Stimulated activated CD8-positive, alpha-beta memory T cell treated with anti-CD3 and anti-CD28 coated beads, Interleukin-12 subunit alpha, Interleukin-12 subunit beta, amount 100 ng/mL, for 1 hour (primary cell): ENCODE results near the gene TACC2.

Source experiments
- DNase-seq: peaks from one replicate; pipeline ENCODE4 v3.0.0-alpha.2; 2020; ENCODE audit warnings: low read depth

TACC2 gene

GRCh38 chr10:122280156-122280555 is 291.2 kb downstream of the TACC2 start:
- no peak for DNase-seq

GRCh38 chr10:122281018-122281626 is 292.2 kb downstream of the TACC2 start:
- no peak for DNase-seq

- DNase-seq, result no peak
Measured at GRCh38 chr10:122281751-122282150, 292.8 kb downstream of the TACC2 start.

- DNase-seq, result no peak
Measured at GRCh38 chr10:122282253-122282671, 293.3 kb downstream of the TACC2 start.

- DNase-seq, result no peak
Measured at GRCh38 chr10:122282909-122283308, 293.9 kb downstream of the TACC2 start.

- DNase-seq, result no peak
Measured at GRCh38 chr10:122285506-122286444, 296.8 kb downstream of the TACC2 start.

- no peak for DNase-seq
Measured at GRCh38 chr10:122286867-122287266, 297.9 kb downstream of the TACC2 start.

- DNase-seq, result no peak
Measured at GRCh38 chr10:122287570-122287969, 298.6 kb downstream of the TACC2 start.

GRCh38 chr10:122288262-122288661 is 299.3 kb downstream of the TACC2 start:
- no peak for DNase-seq

- DNase-seq, result no peak
Measured at GRCh38 chr10:122288917-122289316, 300.0 kb downstream of the TACC2 start.

- DNase-seq, result no peak
Measured at GRCh38 chr10:122290334-122290733, 301.4 kb downstream of the TACC2 start.

- no peak for DNase-seq
Measured at GRCh38 chr10:122290833-122291532, 302.0 kb downstream of the TACC2 start.

GRCh38 chr10:122291739-122292138 is 302.8 kb downstream of the TACC2 start:
- DNase-seq, result no peak

GRCh38 chr10:122292376-122292775 is 303.4 kb downstream of the TACC2 start:
- no peak for DNase-seq

- DNase-seq, result no peak
Measured at GRCh38 chr10:122293156-122293960, 304.4 kb downstream of the TACC2 start.

GRCh38 chr10:122293961-122294380 is 305.0 kb downstream of the TACC2 start:
- no peak for DNase-seq

- no peak for DNase-seq
Measured at GRCh38 chr10:122294511-122295450, 305.8 kb downstream of the TACC2 start.

GRCh38 chr10:122295451-122295809 is 306.5 kb downstream of the TACC2 start:
- no peak for DNase-seq

GRCh38 chr10:122296363-122297120 is 307.6 kb downstream of the TACC2 start:
- no peak for DNase-seq

GRCh38 chr10:122297583-122297982 is 308.6 kb downstream of the TACC2 start:
- no peak for DNase-seq
